NCI-H345 treated with DMSO at 0.1 percent for 48 hours (cell line): ENCODE results near the gene PLEKHF1.

Experiments
- DNase-seq: peaks from one replicate; lab custom pipeline; 2025; ENCODE audit not compliant: unreplicated experiment; lab: John Stamatoyannopoulos, UW

PLEKHF1 gene

DNA sequence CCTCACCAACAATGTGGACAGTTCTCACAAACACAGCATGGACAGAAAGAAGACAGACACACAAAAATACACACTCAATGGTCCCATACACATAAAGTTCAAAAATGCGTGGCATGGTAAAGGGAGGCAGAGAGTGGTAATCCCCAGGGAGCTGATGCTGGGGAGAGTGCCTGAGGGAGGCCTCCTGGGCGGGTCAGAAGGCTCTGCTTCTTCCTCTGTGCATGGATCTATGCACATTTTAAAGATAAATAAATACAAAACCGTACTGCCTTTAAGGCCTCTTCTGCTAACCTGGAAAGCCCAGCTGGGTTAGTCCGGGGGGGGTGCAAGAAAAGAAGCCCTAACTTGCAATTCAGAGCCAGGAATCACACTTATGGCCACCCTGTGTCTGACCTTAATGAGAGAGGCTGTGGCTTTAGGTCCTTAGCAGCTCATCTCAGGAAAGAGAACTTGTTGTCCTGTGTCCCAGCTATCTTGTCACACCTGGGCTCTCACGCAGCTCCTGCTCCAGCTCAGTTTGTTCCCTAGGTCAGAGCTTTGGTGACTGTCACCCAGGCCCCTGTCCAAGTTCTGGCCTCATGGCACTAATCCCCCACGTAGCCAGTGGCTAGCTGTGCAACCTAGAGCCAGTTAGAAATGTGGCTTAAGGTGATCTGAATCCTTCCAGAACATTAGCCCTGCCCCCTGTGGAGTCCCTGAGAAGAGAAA lies 30.7 kb upstream of the PLEKHF1 start:
- DNase-seq: no peak

DNA sequence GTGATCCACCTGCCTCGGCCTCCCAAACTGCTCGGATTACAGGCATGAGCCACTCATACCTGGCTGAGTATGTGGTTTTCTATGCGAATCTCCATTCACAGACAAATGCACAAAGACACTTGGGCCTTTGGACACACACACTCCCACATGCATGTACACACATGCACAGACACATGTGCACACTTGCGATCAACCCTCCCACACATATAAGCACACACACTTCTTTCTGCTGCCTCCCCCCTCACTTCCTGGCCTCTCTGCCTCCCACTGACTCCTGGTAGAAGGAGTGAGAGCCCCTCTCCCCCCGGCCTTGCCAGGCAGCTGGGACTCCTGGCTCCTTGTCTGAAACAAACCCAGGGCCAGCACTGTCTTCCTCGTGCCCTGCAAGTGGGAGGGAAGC lies 29.3 kb upstream of the PLEKHF1 start:
- no peak for DNase-seq

DNA sequence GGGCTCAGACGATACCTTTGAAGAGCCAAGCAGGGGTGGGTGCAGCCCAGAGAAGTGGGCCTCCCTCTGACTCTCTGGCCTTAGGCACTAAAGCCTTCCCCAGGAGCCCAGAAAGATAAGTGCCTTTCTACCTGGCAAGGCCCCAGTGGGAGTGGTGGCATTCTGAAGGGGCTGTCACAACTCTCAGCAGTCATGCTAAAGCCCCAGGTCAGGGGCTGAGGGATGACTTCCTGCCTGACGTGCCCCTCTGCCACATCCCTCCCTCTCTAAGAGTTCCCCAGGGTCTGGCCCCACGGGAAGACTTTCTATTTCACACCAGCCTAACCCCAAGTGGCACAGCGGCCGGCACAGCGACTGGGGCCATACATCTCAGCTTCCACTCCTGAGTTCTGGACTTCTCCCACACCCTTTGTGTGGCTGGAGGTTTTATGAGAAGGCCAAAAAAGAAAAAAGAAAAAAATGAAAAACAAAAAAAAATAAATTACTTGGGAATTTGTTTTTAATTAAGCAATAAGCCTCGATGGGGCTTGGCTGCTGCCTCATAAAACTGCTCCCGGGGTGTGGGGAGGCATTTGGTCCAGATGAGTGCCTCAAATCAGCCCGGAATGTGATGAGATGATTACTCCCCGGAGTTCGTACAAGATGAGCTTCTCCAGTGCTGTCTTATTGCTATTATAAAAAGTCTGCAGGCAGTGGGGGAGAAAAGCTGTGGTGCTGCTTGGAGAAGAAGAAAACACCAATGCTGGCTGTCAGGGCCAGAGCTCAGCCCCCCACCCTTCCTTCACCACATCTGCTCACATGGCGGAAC lies 28.5 kb upstream of the PLEKHF1 start:
- no peak for DNase-seq

DNA sequence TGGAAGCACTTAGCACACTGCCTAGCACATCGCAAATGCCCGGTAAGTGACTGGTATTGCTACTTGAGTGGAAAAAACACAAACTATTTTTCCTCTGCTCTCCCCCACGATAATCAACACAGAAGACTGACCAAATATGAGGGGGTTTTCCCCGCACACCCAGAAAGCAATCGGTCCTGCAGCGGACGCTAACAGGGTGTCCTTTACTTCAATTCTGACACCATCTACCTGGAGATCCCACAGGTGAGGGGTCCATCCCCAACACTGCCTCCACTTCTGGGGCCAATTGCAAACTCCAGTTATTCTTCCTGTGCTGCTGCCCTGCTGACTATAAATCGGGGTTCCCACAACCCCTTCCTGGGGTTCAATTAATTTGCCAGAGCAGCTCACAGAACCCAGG lies 26.2 kb upstream of the PLEKHF1 start:
- DNase-seq: no peak

DNA sequence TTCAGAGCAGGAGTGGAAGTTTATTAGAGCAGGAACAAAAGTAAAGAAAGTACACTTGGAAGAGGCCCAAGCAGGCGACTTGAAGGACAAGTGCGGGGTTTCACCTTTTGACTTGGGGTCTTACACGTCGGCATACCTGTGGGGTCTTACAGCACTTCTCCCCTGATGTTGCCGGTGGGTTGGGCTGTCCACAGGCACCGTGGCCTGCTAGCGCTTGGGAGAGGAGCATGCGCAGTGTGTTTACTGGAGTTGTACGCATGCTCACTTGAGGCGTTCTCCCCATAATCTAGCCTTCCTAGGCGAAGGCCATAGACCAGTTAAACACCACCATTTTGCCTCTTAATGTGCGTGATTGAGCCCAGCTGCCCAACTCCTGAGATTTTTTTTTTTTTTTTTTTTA lies 25.0 kb upstream of the PLEKHF1 start:
- DNase-seq: no peak

DNA sequence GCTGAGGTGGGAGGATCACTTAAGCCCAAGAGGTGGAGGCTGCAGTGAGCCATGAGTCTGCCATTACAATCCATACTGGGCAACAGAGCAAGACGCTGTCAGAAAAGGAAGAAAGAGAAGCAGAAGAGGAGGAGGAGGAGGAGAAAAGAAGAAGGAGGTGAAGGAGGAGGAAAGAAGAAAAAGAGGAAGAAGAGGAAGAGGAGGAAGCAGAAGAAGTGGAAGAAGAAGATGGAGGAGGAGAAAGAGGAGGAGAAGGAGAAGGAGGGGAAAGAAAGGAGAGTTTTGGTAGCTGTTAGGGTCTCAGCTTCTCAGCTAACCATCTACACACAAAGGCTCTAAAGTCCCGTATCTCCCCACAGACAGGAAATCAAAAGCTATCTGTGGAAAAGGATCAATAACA lies 23.7 kb upstream of the PLEKHF1 start:
- no peak for DNase-seq

DNA sequence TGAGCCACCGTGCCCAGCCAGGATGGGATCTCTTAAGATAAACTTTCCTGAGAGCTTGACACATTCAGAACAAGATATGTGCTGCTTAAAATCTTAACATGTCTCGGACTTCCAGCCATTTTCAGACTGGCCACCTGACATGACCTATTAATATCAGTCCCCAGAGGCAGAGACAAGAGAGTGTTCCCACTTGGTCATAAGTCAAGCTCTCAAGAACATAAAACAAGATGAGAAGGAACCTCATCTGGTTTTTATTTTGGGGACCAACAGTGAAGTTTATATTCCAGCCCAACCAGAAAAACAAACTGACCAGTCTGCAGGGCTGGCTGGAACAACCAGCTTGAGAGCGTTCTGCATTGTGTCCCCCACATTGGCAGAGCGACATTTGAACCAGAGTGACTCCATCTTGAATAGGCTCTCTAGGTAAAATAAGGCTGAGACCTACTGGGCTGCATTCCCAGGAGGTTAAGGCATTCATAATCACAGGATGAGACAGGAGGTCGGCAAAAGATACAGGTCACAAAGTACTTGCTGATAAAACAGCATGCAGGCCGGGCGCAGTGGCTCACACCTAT lies 21.8 kb upstream of the PLEKHF1 start:
- DNase-seq: no peak

DNA sequence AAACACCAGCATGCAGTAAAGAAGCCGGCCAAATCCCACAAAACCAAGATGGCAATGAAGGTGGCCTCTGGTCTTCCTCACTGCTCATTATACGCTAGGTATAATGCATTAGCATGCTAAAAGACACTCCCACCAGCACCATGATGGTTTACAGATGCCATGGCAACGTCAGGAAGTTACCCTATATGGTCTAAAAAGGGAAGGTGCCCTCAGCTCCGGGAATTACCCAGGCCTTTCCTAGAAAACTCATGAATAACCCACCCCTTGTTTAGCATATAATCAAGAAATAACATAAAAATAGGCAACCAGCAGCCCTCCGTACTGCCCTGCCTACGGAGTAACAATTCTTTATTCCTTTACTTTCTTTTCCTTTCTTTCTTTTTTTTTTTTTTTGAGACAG lies 21.1 kb upstream of the PLEKHF1 start:
- DNase-seq: no peak

DNA sequence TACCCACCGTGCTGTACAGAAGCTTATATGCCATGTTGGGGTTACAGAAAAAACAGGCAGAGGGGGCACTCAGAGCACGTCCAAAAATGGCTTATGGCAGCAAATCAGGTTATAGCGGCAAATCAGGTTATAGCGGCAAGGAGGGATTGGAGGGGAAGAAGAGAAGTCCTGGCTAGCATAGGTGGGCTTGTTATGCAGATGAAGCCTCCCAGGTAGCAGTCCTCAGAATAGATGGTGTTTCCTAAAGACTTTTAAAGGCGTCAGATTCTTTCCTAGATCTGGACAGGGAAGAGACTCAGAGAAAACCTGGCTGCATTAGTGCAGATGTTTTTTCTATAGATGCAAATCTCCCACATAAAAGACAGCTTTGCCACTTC lies 19.8 kb upstream of the PLEKHF1 start:
- no peak for DNase-seq

DNA sequence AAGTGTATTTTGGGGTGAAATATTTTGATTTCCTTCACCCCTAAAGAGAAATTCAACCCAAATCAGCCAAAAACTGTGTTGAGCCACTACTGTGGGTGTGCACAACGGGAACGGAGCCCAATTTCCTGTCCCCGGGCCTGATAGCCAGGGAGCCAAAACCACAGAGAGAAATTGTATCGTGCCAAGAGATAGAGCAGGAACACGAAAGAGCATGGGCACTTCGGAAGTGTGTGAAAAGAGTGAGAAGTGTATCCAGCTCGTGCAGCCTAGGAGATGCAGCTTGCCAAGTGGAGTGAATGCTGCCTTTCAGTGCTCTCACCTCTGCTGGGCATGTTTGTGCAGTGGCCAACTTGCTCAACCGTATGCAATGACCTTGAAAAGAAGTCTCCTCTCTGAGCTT lies 19.4 kb upstream of the PLEKHF1 start:
- no peak for DNase-seq

DNA sequence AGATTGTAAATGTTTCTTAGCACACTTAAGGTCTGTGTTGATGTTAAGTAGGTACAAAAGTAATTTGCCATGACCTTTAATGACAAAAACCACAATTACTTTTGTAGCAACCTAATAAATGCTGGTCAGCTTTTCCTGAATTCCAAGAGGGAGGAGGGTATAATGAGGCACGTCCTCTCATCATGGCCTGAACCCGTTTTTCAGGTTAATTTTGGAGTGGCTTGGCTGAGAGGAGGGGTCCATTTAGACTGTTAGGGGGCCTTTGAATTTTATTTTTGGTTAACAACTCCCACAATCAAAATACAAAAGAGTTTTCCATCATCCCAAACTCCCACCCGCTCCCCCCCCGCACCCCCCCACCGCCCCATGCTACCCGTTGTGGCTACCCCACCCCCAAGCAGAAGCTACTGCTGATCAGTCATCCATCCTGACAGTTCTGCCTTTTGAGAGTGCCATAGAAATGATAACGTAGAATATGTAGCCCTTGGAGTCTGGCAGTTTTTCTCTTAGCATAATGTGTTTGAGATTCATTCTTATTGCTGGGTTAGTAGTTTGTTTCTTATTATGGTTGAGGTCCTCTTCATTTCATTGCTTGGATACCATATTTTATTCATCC lies 14.4 kb upstream of the PLEKHF1 start:
- no peak for DNase-seq

DNA sequence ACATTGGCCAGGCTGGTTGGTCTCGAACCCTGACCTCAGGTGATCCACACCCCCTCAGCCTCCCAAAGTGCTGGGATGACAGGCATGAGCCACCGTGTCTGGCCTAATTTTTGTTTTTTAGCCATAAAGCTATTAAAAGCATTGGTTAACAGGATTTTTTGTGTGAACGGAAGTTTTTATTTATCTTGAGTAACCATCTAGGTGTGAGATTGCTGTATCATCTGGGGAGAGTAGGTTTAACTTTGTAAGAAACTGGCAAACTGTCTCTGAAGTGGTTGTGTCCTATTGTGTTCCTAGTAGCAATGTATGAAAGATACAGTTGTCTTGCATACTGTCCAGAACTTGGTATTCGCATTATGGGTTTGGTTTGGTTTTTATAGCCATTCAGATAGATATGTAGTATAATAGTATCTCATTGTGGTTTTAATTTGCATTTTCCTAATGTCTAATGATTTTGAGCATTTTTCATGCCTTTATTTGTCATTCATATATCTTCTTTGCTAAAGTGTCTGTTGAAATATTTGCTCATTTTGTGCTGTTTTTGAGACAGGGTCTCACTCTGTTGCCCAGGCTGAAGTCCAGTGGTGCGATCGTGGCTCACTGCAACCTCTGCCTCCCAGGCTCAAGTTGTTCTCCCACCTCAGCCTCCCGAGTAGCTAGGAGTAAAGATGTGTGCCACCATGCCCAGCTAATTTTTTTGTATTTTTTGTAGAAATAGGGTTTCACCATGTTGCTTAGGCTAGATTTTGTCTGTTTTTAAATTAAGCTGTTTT lies 13.5 kb upstream of the PLEKHF1 start:
- DNase-seq: no peak

DNA sequence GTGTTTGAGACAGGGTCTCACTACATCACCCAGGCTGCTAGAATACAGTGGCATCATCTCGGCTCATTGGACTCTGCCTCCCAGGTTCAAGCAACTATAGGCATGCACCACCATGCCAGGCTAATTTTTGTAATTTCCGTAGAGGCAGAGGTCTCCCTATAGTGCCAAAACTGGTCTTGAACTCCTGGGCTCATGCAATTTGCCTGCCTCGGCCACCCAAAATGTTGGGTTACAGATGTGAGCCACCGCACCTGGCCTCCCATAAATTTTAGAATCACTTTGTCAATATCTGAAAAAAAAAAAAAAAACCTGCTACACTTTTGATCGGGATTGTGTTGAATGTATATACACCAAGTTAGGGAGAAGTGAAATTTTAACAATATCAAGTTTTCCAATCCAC lies 11.9 kb upstream of the PLEKHF1 start:
- DNase-seq: no peak

DNA sequence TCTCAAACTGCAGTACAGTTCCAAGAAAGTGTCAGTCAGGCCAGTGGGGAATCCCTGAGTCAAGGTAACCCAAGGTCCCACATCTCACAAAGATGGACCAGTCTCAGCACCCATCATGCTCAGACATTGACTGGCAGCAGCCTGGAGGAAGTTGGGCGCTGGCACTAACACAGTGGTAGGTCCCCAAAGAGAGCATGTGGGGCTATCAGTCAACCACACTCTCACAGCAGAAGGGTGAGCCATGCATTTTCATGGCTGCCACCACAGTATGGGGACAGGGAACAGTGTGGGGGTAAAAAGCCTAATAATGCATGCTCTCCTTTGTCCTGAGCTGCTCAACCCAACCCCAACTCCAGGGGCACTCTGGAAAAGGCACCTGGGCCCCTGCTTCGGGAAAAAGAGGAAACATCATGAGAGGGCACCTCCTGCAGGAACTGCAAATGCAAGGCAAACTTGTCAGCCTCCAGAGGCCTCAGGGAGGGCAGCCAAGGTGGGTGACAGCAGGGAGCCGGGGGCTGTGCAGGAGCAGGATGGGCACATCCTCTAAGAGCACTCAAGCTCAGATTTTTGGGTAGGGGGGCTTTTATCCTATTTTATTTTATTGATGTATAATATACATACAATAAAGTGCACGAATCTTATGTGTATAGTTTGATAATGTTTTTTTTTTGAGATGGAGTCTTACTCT lies 9.5 kb upstream of the PLEKHF1 start:
- DNase-seq: no peak

DNA sequence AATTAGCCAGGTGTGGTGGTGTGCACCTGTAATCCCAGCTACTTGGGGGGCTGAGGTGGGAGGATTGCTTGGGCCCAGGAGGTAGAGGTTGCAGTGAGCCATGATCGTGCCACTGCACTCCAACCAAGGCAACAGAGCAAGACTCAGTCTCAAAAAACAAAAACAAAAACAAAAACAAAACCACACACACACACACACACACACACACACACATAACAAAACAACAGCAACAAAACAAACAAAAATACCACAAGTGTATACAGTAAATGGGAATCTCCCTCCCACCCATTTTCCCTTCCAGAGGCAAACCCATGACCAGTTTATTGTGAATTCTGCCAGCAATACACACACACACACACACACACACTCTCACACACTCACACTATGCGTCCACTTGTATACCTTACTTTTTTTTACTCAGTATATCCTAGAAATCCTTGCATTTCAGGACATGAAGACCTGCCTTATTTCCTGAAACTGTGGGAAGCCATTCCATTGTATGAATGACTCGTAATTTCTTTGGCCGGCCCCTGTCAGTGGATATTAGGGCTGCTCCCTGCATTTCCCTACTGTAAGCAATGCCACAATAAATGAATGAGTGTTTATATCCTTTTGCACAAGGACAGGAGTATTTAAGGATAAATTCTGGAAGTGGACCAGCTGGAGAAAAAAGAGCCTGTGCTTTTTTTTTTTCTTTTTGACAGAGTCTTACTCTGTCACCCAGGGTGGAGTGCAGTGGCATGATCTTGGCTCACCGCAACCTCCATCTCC lies 6.9 kb upstream of the PLEKHF1 start:
- DNase-seq: no peak

DNA sequence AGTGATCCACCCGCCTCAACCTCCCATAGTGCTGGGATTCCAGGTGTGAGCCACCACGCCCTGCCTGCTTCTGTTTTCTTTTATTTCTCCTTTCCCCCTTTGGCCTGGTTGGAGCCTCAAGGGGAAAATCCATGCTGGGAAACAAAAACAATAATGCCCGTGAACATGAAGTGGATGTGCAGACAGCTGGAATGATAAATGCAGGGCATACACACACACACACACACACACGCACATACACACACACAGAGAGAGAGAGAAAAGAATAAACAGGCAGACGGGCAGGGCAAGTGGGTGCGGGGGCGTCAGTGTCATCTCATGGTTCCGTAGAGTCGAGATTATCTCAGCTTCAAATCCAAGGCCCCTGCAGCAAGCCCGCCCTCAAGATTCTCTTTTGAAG lies 4.4 kb upstream of the PLEKHF1 start:
- DNase-seq: no peak

DNA sequence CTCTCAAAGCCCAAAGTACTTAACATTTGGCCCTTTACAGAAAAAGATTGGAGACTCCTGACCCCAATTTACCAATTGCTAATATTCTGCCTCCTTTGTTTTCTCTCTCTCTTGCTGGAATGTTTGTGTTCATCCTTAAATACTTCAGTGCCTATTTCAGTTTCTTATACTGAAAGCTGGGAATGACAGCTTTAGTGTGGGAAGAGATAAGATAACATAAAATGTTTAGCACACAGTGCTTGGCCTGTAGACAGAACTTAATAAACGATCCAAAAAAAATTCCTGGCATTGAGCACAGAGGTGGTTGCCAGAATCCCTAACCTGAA lies 3.0 kb upstream of the PLEKHF1 start:
- DNase-seq: no peak

DNA sequence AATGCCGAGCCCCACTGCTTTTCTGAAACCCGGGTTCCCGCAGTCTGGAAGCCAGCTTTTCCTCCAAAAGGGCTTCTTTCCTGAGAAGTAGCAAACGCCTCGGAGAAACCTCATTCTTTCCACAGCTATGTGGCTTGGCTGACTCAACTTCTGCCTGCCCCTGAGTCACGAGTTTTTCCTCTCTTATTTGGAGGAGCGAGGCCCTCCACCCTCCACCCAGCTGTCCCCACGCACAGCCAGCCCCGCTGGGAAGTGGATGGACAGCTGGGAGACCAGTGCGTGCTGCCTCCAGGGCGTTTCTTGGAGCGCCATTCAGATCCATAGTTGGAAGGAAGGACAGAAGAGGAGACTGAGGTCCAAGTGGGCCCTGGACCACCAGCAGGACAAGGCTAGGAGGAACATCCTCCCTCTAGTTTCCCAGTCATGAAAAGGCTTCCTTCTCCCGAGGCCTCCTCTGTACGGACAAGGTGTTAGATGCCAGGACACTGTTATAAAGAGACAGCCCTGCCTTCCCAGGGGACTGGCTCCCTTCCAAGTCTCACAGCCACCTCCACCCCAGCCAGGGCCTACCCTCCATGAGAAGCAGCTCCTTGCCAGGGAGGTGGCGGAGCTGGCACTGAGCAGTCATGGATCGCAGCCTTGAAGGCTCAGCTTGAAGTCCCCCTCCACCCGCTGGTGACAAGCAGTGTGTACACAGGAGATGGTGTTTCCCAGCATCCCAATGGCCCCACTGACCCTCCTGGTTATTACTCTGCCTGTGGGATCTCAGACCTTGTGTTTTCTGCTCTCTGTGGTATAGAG lies 2.5 kb upstream of the PLEKHF1 start:
- DNase-seq: no peak
